Transverse colon (tissue), 4 donors: ENCODE results near the gene GLA.

Experiments used
- POLR2A ChIP-seq: fragments of 450-650 bp; IDR thresholded peaks from one replicate; pipeline ENCODE4 v1.6.1; 2016; ENCODE audit warnings: antibody characterized with exemption, mild to moderate bottlenecking, moderate library complexity
- POLR2AphosphoS5 ChIP-seq, 3 donors: sonication (generic); formaldehyde crosslinking; IDR thresholded peaks; one replicate each; pipeline ENCODE4 v1.6.1; 2016; ENCODE audit warnings: antibody characterized with exemption in 3 of 3
- TF ChIP-seq, protein P1 (sequence below), 5 experiments: fragments of 200-600 bp in 3 of 5; fragments of 450-650 bp in 2 of 5; sonication (generic) in 3 of 5; IDR thresholded peaks; 1 replicate in 2 of 5; 2 replicates in 3 of 5; pipeline ENCODE4 v1.5.1; 2016 to 2017; ENCODE audit warnings: antibody characterized with exemption in 5 of 5, inconsistent platforms in 3 of 5, mild to moderate bottlenecking in 2 of 5, moderate library complexity in 1 of 5

DNA sequence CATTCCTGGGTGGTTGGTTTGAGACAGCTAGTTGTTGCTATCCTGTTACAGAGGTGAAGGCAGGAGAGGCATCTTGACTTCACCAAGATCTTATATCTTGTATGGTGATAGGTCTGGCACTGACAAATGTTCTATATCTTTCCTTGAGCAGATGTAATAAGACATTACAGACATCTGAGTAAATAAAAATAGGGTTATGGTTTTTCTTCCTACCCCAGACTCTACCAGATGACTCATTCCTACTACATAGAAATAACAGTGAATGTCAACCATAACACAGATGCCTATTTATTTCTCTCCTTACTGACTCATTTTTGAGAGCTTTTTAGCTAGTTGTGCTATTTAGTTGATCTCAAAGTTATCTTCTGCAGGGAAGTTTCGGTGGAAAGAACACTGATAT lies 22.2 kb upstream of the GLA start:
- TF ChIP-seq, protein P1, sequence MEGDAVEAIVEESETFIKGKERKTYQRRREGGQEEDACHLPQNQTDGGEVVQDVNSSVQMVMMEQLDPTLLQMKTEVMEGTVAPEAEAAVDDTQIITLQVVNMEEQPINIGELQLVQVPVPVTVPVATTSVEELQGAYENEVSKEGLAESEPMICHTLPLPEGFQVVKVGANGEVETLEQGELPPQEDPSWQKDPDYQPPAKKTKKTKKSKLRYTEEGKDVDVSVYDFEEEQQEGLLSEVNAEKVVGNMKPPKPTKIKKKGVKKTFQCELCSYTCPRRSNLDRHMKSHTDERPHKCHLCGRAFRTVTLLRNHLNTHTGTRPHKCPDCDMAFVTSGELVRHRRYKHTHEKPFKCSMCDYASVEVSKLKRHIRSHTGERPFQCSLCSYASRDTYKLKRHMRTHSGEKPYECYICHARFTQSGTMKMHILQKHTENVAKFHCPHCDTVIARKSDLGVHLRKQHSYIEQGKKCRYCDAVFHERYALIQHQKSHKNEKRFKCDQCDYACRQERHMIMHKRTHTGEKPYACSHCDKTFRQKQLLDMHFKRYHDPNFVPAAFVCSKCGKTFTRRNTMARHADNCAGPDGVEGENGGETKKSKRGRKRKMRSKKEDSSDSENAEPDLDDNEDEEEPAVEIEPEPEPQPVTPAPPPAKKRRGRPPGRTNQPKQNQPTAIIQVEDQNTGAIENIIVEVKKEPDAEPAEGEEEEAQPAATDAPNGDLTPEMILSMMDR (IDR thresholded peaks at IDR 0.05): no peak
- TF ChIP-seq POLR2AphosphoS5 (IDR thresholded peaks at IDR 0.05): no peak
- TF ChIP-seq POLR2A: no peak
